Activated naive CD8-positive, alpha-beta T cell treated with anti-CD3 and anti-CD28 coated beads, Interleukin-2, amount 10 ng/mL, durations not matched to agents 7 days and 5 days (primary cell): ENCODE data around the gene STRAP. TPM values are rescaled to one million over a fixed set of nuclear protein-coding genes. Genes with fewer than 3 reads are reported as not detected.

Experiments used
- ATAC-seq: fragments of 150-1000 bp; cut with Tn5 transposase; one replicate; pipeline ENCODE4 v1.10.0; 2021; ENCODE audit warnings: low read depth, moderate library complexity
- POLR2A ChIA-PET: fragments of 350-600 bp; sonication (Branson Sonifier 250); formaldehyde crosslinking; loops from one replicate; lab custom pipeline; 2021; ENCODE audit warnings: antibody characterized with exemption; lab: Charles Lee
- DNase-seq: peaks from one replicate; pipeline ENCODE4 v3.0.0; 2021
- H3K27ac Mint-ChIP-seq: one replicate; pipeline ENCODE4 v1.8.0; 2022; ENCODE audit warnings: mild to moderate bottlenecking, mixed read lengths
- H3K27me3 Mint-ChIP-seq: one replicate; pipeline ENCODE4 v1.8.0; 2022; ENCODE audit warnings: mild to moderate bottlenecking, moderate library complexity, mixed read lengths
- H3K36me3 Mint-ChIP-seq: one replicate; pipeline ENCODE4 v1.8.0; 2021; ENCODE audit warnings: mild to moderate bottlenecking, mixed read lengths
- H3K4me1 Mint-ChIP-seq: one replicate; pipeline ENCODE4 v1.8.0; 2021; ENCODE audit warnings: mixed read lengths
- H3K4me3 Mint-ChIP-seq: one replicate; pipeline ENCODE4 v1.8.0; 2022; ENCODE audit warnings: mild to moderate bottlenecking, moderate library complexity, mixed read lengths
- H3K9me3 Mint-ChIP-seq: one replicate; pipeline ENCODE4 v1.8.0; 2021; ENCODE audit warnings: mixed read lengths
- total RNA-seq, 2 experiments: library from RNA; stranded (reverse); gene quantifications; one replicate each; pipeline ENCODE4 v1.2.3, GENCODE V29; 2021

The STRAP gene
- total RNA-seq: 10 to 100 TPM; 59.3 to 60.3 TPM

GRCh38 chr12:15882118-15882971 lies at the start of gene STRAP:
Gene STRAP (plus strand): TSS chr12:15882387. CDS start chr12:15882708, 321 bp downstream.
- Mint-ChIP-seq H3K36me3 (peaks cover 33% of the 10 kb centered on the region), H3K4me3 (peak within 1 kb of the TSS; percentile 95), H3K27me3 (no peaks in the 10 kb centered on the region), H3K27ac (peak within 1 kb of the TSS; percentile 99), H3K4me1 (peaks cover 44% of the 10 kb centered on the region), H3K9me3 (no peaks in the 10 kb centered on the region)
- ATAC-seq (peak; percentile 97), DNase-seq (peak; percentile 95)
- POLR2A ChIA-PET: interaction anchor here (0.9 to 2.0 kb wide), 3 partner anchors 29 to 320 kb away, joined by 3 to 9 read pairs (median 4); partner anchors contain the start of gene DERA

GRCh38 chr12:15834575-15834974 lies 47.6 kb upstream of the STRAP start:
- no peaks in the 10 kb centered on the region for H3K36me3 Mint-ChIP-seq
- POLR2A ChIA-PET: no interaction called here
- ATAC-seq: no peak
- no peaks in the 10 kb centered on the region for H3K4me1 Mint-ChIP-seq
- H3K27ac Mint-ChIP-seq: no peak overlapping the region
- no peak for DNase-seq
- H3K27me3 Mint-ChIP-seq: peaks cover 10% of the 10 kb centered on the region
- H3K4me3 Mint-ChIP-seq: no peak overlapping the region
- H3K9me3 Mint-ChIP-seq: no peaks in the 10 kb centered on the region

GRCh38 chr12:15837141-15837790 lies 44.9 kb upstream of the STRAP start:
- H3K4me3 Mint-ChIP-seq: no peak overlapping the region
- H3K9me3 Mint-ChIP-seq: no peaks in the 10 kb centered on the region
- ATAC-seq (no peak), DNase-seq (no peak)
- H3K27me3 Mint-ChIP-seq: peaks cover 8% of the 10 kb centered on the region
- POLR2A ChIA-PET: no interaction called here
- H3K36me3 Mint-ChIP-seq: no peaks in the 10 kb centered on the region
- H3K4me1 Mint-ChIP-seq: no peaks in the 10 kb centered on the region
- H3K27ac Mint-ChIP-seq: no peak overlapping the region

- POLR2A ChIA-PET: no interaction called here
- no peak for DNase-seq
- Mint-ChIP-seq H3K4me3 (no peak overlapping the region), H3K27me3 (peaks cover 8% of the 10 kb centered on the region), H3K27ac (no peak overlapping the region), H3K4me1 (no peaks in the 10 kb centered on the region), H3K9me3 (no peaks in the 10 kb centered on the region), H3K36me3 (no peaks in the 10 kb centered on the region)
- no peak for ATAC-seq
Measured at GRCh38 chr12:15839041-15839440, 43.1 kb upstream of the STRAP start.

- Mint-ChIP-seq H3K27me3 (peaks cover 8% of the 10 kb centered on the region), H3K9me3 (no peaks in the 10 kb centered on the region), H3K36me3 (no peaks in the 10 kb centered on the region), H3K4me3 (no peak overlapping the region), H3K27ac (no peak overlapping the region), H3K4me1 (no peaks in the 10 kb centered on the region)
- no peak for DNase-seq
- ATAC-seq: no peak
- POLR2A ChIA-PET: no interaction called here
Measured at GRCh38 chr12:15839682-15840081, 42.5 kb upstream of the STRAP start.

- no peaks in the 10 kb centered on the region for H3K9me3 Mint-ChIP-seq
- H3K27ac Mint-ChIP-seq: no peak overlapping the region
- ATAC-seq (no peak), DNase-seq (no peak)
- peaks cover 11% of the 10 kb centered on the region for H3K27me3 Mint-ChIP-seq
- H3K4me1 Mint-ChIP-seq: no peaks in the 10 kb centered on the region
- no peak overlapping the region for H3K4me3 Mint-ChIP-seq
- POLR2A ChIA-PET: no interaction called here
- H3K36me3 Mint-ChIP-seq: no peaks in the 10 kb centered on the region
Measured at GRCh38 chr12:15842108-15842507, 40.1 kb upstream of the STRAP start.

GRCh38 chr12:15846887-15847286 lies 35.3 kb upstream of the STRAP start:
- no peaks in the 10 kb centered on the region for H3K4me1 Mint-ChIP-seq
- no peaks in the 10 kb centered on the region for H3K36me3 Mint-ChIP-seq
- no peaks in the 10 kb centered on the region for H3K9me3 Mint-ChIP-seq
- H3K27me3 Mint-ChIP-seq: peaks cover 6% of the 10 kb centered on the region
- H3K27ac Mint-ChIP-seq: no peak overlapping the region
- POLR2A ChIA-PET: no interaction called here
- no peak overlapping the region for H3K4me3 Mint-ChIP-seq
- DNase-seq (no peak), ATAC-seq (no peak)

- Mint-ChIP-seq H3K4me1 (no peaks in the 10 kb centered on the region), H3K4me3 (no peak overlapping the region), H3K27ac (no peak overlapping the region), H3K27me3 (peaks cover 5% of the 10 kb centered on the region), H3K36me3 (no peaks in the 10 kb centered on the region), H3K9me3 (no peaks in the 10 kb centered on the region)
- ATAC-seq (no peak), DNase-seq (no peak)
- POLR2A ChIA-PET: no interaction called here
Measured at GRCh38 chr12:15848606-15849005, 33.6 kb upstream of the STRAP start.

- Mint-ChIP-seq H3K4me3 (no peak overlapping the region), H3K9me3 (no peaks in the 10 kb centered on the region)
Measured at GRCh38 chr12:15851045-15851620, 31.1 kb upstream of the STRAP start.

GRCh38 chr12:15851919-15852318 lies 30.3 kb upstream of the STRAP start:
- ATAC-seq: no peak
- POLR2A ChIA-PET: no interaction called here
- H3K9me3 Mint-ChIP-seq: no peaks in the 10 kb centered on the region
- no peaks in the 10 kb centered on the region for H3K4me1 Mint-ChIP-seq
- peaks cover 4% of the 10 kb centered on the region for H3K27me3 Mint-ChIP-seq
- DNase-seq: no peak
- no peak overlapping the region for H3K4me3 Mint-ChIP-seq
- H3K27ac Mint-ChIP-seq: no peak overlapping the region
- no peaks in the 10 kb centered on the region for H3K36me3 Mint-ChIP-seq

More at GRCh38 chr12:15851045-15851620, 31.1 kb upstream of the STRAP start:
- DNase-seq: no peak
- Mint-ChIP-seq H3K36me3 (no peaks in the 10 kb centered on the region), H3K27me3 (peaks cover 4% of the 10 kb centered on the region), H3K4me1 (no peaks in the 10 kb centered on the region), H3K27ac (no peak overlapping the region)
- no peak for ATAC-seq
- POLR2A ChIA-PET: no interaction called here

GRCh38 chr12:15852383-15852782 lies 29.8 kb upstream of the STRAP start:
- no peaks in the 10 kb centered on the region for H3K4me1 Mint-ChIP-seq
- H3K27ac Mint-ChIP-seq: no peak overlapping the region
- POLR2A ChIA-PET: no interaction called here
- H3K36me3 Mint-ChIP-seq: no peaks in the 10 kb centered on the region
- H3K4me3 Mint-ChIP-seq: no peak overlapping the region
- DNase-seq (no peak), ATAC-seq (no peak)
- H3K27me3 Mint-ChIP-seq: peaks cover 4% of the 10 kb centered on the region
- no peaks in the 10 kb centered on the region for H3K9me3 Mint-ChIP-seq

- no peaks in the 10 kb centered on the region for H3K9me3 Mint-ChIP-seq
- POLR2A ChIA-PET: no interaction called here
- H3K4me3 Mint-ChIP-seq: no peak overlapping the region
- ATAC-seq (no peak), DNase-seq (no peak)
- H3K36me3 Mint-ChIP-seq: no peaks in the 10 kb centered on the region
- no peaks in the 10 kb centered on the region for H3K4me1 Mint-ChIP-seq
- peaks cover 6% of the 10 kb centered on the region for H3K27me3 Mint-ChIP-seq
- no peak overlapping the region for H3K27ac Mint-ChIP-seq
Measured at GRCh38 chr12:15853877-15854276, 28.3 kb upstream of the STRAP start.

- no peak overlapping the region for H3K4me3 Mint-ChIP-seq
- POLR2A ChIA-PET: no interaction called here
- H3K27me3 Mint-ChIP-seq: peaks cover 9% of the 10 kb centered on the region
Measured at GRCh38 chr12:15854916-15855315, 27.3 kb upstream of the STRAP start.

More at GRCh38 chr12:15854916-15855315, 27.3 kb upstream of the STRAP start:
- DNase-seq (no peak), ATAC-seq (no peak)
- H3K9me3 Mint-ChIP-seq: no peaks in the 10 kb centered on the region
- H3K27ac Mint-ChIP-seq: no peak overlapping the region
- no peaks in the 10 kb centered on the region for H3K36me3 Mint-ChIP-seq
- H3K4me1 Mint-ChIP-seq: no peaks in the 10 kb centered on the region
